G401.6 (cell line): ENCODE results near the gene OTOP1.
"Not testable (repeated sequence)": the region's sequence is repeated elsewhere in the genome, so short reads cannot be mapped to it uniquely, and the experiment has no call there.

Experiments used
- FAIRE-seq: peaks from 2 replicates; lab custom pipeline; 2012; peaks lifted over from hg19 to GRCh38; lab: Jason Lieb, UNC

Gene OTOP1

DNA sequence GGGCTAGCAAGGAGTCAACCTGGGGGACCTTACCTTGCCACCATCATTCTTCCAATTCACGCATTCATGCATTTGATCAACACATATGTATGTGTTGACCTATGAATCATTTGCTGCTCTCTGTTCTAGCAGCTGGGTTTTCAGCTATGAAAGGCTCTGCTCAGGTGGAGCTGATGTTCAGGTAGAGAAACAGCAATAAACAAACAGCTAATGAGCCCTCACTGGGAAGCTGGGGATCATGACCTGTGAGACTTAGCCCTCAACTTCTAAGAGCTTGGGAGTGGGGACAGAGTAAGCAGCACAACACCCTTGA is 1.6 kb upstream of the OTOP1 start:
- no peak for FAIRE-seq

DNA sequence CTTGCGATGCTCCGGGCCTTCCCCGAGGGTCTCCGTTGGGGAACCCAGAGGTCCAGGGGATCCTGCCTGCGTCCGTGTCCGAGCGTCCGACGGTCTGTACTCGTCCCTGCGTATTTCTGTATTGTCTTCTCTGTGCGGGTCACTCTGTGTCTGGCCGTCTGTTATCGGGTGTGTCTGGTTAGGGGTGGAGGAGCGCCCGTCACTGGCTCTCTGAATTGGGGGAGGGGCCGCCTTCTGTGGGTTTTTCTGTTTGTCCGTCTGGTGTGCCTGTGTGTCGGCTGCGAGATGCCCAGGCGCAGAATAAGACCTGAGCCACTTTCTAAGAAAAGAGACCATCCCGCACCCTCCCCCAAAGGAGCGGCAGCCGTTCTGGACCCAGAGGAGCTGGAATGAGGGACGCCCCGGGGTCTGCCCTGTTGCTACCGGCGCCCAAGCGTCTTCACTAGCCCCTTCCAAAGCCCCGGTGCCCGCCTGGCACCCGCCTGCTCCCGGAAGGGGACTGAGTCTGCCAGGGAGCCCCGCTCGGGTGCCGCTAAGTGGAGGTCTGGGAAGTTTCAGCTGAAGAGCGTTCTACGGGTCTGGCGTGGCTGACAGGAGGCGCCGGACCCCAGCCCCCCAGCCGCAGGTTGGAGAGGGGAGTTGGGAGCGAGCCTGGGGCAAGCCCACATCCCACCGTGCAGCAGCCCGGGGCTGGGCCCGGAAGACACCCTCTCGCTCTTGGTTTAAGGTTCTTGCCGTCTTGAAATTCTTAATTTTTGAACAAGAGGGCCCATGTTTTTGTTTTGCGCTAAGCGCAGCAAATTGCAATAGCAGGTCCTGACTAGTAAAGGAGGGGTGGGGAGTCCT is 1.0 kb upstream of the OTOP1 start:
- no peak for FAIRE-seq

DNA sequence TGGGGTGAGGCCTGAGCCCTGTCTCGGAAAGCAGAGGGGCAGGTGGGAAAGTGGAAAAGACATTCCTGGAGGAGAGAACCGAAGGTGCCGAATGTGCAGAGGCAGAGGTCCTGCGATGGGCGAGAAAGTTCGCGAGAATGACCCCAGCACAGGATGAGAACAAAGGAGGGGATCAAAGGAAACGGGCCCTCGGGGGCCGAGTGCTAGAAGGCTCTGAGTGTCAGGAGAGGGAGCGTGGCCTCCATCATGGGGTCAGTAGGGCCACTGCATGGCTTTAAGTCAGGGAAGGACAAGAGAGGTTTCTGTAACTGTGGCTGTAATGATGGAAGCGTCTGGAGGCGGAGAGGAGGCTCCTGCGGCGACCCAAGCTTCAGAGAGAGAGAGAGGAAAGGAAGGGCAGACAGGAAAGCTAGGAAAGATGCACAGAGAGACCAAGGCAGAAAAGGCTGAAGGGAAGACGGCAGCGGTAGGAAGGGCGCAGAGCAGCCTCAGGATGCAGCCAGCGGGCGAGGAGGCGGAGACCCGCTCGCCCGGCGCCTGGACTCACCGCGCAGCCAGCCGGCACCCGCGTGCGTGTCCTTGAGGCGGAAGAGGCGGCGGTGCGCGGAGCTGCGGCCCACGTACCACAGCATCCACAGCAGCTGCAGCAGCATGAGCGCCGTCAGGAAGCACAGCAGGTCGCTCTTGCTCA is 669 bp downstream of the OTOP1 start:
- FAIRE-seq: no peak

DNA sequence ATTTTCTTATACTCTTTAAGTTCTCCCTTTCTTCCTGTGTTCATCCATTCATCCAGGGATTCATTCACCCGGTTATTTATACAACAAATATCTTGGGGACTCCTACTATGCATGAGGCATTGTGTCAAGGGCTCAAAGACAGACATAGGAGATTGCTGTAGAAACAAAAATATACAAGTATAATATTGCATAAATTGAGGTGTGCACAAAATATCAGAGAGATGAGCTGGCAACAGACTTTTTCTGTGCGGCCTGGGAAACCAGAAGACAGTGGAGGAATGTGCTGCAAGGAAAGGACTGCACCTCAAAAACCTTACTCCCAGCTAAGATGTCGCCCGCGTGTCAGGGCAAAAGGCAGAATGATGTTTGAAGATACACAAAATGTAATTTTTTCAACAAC is 9.6 kb downstream of the OTOP1 start:
- no peak for FAIRE-seq

DNA sequence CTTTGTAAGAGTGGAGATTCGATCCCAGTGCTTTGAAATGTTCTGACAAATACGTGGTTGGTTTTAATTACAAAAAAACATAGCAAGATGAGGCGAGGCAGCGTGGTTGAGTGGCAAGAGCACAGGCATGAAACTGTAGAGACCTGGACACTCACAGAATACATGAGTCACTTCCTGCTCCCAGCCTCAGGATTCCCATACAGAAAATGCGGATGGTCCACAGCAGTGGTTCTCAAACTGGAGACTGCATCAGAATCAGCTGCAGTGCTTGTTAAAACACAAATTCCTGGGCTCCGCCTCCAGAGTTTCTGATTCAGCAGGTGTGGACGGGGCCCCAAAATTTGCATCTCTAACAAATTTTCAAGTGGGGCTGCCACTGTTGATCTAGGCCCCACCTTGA is 10.1 kb downstream of the OTOP1 start:
- no peak for FAIRE-seq

DNA sequence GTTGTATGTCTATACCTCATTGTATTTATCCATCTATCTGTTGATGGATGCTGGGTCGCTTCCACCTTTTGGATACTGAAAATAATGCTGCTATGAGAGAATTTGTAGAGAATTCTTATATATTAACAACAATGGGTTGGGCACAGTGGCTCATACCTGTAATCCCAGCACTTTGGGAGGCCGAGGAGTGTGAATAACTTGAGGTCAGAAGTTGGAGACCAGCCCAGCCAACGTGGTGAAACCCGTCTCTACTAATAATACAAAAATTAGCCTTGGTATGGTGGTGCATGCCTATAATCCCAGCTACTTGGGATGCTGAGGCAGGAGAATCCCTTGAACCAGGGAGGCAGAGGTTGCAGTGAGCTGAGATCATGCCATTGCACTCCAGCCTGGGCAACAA is 13.1 kb downstream of the OTOP1 start:
- FAIRE-seq: not testable (repeated sequence)

DNA sequence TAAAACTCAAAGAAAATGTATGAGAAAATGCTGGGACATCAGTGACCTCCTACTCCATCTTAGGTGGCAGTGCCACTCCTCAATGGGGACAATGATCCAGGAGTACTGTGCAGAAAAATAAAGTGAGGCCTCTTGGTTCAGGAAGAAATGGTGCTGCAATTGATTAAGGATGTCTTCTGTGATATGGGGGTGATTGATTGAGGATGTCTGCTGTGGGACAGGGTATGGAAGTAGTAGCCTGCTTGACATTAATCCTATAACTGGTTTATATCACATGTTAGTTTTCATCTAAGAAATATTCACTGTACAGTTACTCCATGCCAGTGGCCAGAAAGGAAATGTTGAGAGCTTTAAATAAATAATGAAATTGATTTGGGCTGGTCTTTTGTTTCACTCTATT is 20.5 kb downstream of the OTOP1 start:
- FAIRE-seq: no peak

DNA sequence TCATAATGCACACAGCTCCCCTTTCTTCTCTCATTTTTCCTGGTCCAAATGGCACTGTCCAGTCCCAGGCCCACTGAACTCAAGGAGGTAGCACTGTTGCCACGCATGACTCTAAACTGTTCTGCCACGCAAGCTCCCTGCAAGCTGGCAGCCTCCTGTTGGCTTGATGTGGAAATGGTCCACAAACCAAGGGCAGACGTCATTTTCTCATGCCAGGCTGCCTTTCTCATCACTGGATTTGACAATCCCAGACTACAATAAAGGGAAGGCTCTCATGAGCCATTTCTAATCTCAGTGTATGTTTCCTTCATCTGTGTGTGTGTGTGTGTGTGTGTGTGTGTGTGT is 22.4 kb downstream of the OTOP1 start:
- no peak for FAIRE-seq

DNA sequence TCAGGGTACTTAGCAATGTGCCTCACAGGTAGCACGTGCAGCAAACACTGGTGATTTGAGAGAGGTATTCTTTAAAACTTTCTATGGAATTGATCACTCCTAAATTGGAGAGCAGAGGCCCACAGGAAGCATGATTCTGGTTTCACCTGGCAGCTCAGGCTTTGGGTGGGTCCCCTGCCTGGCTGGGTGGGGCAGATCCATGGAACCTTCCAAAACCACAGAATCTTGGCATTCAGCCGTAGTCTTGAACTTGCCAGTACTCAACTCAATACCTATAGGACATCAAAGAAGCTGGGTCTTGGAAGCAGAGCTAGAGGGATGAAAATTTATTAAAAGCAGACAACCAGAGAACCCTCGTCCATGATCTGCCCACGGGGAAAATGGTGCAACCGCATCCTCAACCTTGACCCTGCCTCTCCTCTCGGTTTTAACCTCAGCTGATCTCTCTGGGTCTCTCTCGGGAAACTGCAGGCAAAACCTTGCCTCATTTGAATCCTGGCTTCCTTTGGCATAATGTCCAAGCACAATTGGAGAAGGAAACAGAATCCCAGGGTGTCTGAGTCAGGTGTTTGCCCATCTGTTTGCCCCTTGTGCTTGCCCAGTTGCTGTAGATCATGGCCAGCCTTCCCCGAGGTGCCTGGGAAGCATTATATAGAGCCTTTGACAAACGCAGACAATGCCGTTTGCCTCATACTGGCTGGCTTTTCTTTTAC is 22.9 kb downstream of the OTOP1 start:
- no peak for FAIRE-seq

DNA sequence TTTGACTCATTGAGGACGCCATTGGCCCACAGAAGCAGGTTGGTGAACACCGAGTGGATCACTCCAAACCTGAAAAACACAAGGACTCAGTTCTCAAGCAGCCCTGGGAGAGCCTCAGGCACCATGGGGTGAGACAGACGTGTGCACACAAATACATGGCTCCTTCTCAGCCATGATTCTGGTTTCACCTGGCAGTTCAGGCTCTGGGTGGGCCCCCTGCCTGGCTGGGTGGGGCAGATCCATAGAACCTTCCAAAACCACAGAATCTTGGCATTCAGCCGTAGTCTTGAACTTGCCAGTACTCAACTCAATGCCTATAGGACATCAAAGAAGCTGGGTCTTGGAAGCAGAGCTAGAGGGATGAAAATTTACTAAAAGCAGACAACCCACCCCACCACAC is 24.2 kb downstream of the OTOP1 start:
- no peak for FAIRE-seq

DNA sequence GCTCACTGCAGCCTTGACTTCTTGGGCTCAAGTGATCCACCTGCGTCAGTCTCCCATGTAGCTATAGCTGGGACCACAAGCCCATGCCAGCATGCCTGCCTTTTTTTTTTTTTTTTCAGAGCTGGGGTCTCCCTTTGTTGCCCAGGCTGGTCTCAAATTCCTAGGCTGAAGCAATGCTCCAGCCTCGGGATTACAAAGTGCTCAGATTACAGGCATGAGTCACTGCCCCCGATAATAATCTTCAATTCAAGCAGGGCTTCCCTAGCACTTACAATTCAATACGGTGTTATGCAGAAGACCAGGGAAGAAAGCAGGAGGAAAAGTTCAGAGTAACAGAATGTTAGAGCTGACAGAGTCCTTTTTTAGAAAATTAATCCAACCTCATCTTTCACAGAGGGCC is 26.1 kb downstream of the OTOP1 start:
- FAIRE-seq: no peak

DNA sequence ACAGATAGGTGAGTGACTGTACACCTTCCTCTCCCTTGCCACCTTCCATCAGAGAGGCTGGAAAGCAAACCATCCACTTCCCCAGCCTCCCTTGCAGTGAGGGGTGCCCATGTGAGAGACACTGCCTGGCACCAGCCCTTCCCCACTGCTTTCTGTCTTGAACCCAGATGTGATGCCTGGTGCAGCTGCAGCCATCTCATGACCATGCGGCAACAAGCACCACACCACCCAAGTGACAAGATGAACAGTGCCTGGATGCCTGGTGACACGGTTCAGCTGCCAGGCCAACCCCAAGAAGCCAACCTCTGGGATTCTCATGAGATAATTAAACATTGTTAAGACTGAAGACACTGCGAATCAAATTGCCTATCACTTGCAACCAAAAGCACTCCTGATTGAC is 31.4 kb downstream of the OTOP1 start:
- FAIRE-seq: no peak

DNA sequence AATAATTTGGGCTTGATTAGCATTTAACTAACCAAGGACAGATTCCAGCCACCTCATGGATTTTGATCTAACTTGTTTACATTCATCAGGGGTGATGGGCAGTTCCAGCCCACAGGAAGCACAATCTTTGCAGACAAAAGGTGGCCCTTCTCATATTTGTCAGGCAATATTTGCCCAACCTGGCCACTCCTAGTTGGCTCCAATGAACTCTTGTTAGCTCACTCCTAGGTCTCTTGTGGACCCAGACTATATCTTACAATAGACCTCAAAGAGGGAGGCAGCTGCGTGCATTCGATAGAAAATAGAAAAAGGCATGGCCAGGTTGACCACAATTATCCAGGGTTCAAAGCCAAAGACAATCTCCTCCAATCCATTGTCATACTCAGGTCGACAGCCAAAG is 38.2 kb downstream of the OTOP1 start:
- FAIRE-seq: not testable (repeated sequence)

DNA sequence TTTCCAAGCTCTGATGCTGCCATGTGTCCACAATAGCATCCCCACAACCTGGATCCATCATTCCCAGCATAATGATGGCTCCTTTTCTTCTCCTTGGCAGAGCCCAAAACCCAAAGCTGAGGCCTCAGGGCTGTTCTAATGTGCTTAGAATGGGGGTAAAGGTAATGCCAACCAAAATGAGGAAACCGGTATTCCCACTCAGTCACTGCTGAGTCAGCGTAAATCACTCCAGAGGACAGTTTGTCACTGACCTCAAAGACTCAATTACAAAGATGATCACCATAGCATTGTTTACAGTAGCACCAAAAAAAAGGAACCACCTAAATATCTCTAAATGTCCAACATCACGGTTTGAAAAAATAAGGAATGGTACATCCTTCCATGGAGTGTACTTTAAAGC is 41.2 kb downstream of the OTOP1 start:
- FAIRE-seq: no peak

DNA sequence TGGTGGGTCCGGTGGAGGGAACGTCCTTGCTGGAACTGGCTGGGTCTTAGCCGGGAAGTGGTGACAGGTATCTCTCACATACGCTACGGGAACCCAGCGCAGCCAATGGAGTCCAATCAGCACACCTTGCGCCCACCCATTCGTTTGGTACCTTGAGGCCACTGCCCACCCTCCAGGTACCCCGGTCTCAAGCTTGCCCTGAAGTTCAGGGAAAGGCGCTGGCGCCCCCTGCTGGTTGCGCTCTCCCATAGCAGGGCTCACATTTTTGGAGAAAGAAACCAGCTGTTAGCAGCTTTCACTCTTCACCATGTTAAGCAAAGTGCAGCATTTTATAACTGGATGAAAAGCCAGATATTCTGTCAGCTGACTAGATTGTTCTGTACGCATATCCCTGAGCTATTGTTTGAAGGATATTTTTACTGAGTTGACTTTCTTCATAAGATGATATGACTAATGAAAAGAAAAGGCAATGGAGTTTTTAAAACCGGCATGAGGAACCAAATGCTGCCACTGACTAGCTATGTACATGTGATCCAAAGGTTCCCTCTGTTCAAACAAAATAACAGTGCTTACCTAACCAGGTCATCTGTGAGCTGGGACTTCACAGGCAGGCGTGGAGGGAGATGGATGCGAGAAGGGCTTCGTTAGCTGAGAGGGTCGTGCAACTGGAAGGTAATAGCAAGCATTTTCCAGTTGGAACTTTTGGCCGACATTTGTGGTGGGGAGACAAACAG is 43.7 kb downstream of the OTOP1 start:
- FAIRE-seq: no peak

DNA sequence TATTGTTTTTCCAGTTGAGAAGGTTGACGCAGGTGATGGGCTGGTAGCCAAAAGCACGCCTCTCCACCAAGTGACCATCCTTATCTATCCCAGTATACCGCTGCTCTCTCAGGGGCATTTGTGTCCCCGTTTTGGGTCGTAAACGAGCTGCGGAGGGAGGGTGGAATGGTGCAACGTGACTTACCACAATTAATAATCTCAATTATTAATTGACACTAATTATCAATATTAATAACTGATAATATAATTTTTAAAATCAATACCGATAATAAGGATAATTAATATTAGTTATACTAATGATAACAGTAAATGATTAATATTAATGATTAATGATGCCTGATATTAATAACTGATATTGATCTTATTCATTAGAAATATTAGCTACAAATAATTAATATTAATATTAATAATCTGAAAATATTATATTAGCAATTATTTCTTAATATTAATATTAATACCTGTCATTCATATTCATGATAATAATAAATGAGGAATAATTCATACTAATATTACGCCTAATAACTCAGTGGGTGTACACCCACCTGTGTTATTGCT is 56.1 kb downstream of the OTOP1 start:
- FAIRE-seq: peak; percentile 42

DNA sequence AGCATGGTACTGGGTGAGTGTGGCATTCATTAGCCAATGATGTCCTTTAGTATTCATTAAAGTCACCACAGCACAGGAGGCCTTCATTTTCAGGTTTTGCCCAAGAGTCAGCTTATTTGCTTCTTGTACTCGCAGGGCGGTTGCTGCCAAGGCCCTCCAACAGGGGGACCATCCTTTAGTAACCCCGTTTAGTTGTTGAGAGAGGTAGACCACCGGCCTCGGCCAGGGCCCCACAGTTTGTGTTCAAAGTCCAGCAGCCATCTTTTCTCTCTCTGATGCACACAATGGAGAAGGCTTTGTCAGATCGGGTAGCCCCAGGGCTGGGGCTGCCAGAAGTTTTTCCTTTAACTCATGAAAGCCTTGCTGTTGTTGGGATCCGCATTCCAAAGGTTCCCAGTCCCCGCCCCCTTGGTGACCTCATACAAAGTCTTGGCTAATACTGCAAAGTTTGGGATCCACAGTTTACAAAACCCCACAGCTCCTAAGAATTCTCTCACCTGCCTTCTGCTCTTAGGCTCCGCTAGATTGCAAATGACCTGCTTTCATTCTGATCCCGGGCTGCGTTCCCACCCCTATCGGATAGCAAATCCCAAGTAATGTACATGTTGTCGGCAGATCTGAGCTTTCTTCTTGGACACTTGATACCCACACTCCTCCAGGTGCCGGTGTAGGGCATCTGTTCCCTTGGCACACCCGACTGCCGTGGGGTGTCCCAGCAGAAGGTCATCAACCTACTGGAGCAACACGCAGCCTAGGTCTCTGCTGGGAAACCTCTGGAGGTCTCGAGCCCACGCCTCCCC is 58.5 kb downstream of the OTOP1 start:
- FAIRE-seq: not testable (repeated sequence)

DNA sequence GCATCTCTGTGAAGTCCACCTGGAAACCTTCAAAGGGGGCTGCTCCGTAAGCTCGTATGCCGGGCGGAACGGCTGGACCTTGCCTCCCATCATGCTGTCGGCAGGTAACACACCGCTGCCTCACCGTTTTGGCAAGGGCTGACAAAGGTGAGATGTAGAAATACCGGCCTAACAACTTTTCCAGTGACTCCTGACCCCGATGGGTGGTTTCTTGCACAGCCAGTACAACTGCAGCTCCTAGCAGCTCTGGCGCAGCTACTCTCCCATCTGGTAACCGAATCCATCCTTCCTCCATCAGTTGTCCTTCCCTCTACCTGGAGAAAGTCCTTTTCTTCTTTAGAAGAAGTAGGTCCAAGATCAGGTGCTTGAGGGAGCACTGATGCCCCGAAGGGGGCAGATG is 59.7 kb downstream of the OTOP1 start:
- not testable (repeated sequence) for FAIRE-seq

DNA sequence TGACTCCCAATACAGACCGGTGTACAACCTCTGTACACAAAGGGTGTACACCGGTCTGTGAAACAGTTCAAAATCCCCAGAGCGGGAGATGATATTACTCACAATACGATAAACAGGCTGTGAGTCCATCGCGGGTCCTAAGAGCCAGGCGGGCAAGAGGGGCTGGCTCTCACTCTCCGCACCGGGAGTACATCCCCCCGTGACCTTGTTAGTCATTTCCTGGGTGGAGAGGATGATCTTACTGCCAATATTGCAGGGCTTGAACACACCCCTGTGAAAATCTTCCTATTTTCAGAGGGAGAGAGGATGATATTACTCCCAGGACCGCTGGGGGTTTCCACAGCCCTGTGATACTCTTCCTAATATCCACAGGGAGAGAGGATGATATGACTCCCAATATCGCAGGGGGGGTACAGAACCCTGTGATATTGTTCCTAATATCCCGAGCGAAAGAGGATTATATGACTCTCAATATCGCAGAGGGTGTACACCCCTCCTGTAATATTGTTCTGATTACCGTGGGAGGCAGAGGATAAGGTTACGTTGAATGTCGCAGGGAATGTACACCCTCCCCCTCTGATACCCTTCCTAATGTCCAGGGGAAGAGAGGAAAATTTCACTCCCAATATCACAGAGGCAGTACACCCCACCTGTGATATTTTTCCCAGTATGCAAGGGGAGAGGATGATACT is 60.9 kb downstream of the OTOP1 start:
- FAIRE-seq: not testable (repeated sequence)

DNA sequence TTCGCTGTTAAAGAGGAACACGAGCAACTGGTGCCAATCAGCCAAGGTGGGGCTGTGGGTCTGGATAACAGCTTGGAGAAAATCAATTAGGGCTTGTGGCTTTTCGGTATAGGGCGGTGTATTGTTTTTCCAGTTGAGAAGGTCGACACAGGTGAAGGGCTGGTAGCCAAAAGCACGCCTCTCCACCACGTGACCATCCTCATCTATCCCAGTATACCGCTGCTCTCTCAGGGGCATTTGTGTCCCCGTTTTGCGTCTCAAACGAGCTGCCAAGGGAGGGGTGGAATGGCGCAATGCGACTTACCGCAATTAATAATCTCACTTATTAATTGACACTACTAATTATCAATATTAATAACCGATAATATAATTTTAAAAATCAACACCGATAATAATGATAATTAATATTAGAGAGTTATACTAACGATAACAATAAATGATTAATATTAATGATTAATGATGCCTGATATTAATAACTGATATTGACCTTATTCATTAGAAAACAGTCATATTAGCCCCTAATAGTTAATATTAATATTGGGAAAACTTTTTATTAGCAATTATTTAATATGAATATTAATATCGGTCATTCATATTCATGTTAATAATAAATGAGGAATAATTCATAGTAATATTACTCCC is 62.1 kb downstream of the OTOP1 start:
- peak; percentile 87 for FAIRE-seq

DNA sequence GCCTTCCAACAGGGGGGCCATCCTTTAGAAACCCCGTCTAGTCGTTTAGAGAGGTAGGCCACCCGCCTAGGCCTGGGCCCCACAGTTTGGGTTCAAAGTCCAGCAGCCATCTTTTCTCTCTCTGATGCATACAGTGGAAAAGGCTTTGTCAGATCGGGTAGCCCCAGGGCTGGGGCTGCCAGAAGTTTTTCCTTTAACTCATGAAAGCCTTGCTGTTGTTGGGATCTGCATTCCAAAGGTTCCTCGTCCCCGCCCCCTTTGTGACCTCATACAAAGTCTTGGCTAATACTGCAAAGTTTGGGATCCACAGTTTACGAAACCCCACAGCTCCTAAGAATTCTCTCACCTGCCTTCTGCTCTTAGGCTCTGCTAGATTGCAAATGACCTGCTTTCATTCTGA is 64.5 kb downstream of the OTOP1 start:
- not testable (repeated sequence) for FAIRE-seq
